ENCODE results near the gene CPEB3.

The CPEB3 gene

DNA sequence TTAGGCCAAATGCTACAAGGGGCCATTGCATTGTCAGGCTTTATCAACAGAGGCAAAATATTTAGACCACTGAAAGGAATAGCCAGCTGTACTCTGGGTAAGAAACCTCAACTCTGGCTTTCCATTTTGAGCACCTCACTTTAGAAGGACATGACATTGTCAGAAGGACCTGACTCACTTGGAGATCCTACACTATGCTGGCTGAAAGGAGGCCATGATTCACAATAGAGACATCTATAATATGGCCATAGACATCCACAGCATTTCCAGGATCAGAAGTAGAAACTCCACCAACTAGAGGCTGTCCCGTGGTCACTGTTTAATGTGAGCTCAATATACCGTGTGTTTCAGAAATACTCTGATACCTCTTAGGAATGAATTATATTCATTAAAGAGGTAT lies 226.4 kb downstream of the CPEB3 start:
- DNase-seq (ENCODE audit: low read depth in 1 of 2, low spot score in 1 of 2), result no peak
- no peaks in the 10 kb centered on the region for H3K27me3 ChIP-seq (ENCODE audit: insufficient read depth, poor library complexity, severe bottlenecking)
- TF ChIP-seq, protein P1, sequence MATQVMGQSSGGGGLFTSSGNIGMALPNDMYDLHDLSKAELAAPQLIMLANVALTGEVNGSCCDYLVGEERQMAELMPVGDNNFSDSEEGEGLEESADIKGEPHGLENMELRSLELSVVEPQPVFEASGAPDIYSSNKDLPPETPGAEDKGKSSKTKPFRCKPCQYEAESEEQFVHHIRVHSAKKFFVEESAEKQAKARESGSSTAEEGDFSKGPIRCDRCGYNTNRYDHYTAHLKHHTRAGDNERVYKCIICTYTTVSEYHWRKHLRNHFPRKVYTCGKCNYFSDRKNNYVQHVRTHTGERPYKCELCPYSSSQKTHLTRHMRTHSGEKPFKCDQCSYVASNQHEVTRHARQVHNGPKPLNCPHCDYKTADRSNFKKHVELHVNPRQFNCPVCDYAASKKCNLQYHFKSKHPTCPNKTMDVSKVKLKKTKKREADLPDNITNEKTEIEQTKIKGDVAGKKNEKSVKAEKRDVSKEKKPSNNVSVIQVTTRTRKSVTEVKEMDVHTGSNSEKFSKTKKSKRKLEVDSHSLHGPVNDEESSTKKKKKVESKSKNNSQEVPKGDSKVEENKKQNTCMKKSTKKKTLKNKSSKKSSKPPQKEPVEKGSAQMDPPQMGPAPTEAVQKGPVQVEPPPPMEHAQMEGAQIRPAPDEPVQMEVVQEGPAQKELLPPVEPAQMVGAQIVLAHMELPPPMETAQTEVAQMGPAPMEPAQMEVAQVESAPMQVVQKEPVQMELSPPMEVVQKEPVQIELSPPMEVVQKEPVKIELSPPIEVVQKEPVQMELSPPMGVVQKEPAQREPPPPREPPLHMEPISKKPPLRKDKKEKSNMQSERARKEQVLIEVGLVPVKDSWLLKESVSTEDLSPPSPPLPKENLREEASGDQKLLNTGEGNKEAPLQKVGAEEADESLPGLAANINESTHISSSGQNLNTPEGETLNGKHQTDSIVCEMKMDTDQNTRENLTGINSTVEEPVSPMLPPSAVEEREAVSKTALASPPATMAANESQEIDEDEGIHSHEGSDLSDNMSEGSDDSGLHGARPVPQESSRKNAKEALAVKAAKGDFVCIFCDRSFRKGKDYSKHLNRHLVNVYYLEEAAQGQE (IDR thresholded peaks at IDR 0.05; ENCODE audit: insufficient replicate concordance, low read depth), result no peak
- TF ChIP-seq, protein P2, sequence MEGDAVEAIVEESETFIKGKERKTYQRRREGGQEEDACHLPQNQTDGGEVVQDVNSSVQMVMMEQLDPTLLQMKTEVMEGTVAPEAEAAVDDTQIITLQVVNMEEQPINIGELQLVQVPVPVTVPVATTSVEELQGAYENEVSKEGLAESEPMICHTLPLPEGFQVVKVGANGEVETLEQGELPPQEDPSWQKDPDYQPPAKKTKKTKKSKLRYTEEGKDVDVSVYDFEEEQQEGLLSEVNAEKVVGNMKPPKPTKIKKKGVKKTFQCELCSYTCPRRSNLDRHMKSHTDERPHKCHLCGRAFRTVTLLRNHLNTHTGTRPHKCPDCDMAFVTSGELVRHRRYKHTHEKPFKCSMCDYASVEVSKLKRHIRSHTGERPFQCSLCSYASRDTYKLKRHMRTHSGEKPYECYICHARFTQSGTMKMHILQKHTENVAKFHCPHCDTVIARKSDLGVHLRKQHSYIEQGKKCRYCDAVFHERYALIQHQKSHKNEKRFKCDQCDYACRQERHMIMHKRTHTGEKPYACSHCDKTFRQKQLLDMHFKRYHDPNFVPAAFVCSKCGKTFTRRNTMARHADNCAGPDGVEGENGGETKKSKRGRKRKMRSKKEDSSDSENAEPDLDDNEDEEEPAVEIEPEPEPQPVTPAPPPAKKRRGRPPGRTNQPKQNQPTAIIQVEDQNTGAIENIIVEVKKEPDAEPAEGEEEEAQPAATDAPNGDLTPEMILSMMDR (IDR thresholded peaks at IDR 0.05; ENCODE audit: insufficient read depth, low read length), result no peak
- no peak for TF ChIP-seq GABPA (IDR thresholded peaks at IDR 0.05; ENCODE audit: low read depth)
- no peak overlapping the region for H3K27ac ChIP-seq (replicated peaks)
- H3K4me3 ChIP-seq (replicated peaks; ENCODE audit: insufficient read depth, low read length), result no peak overlapping the region

DNA sequence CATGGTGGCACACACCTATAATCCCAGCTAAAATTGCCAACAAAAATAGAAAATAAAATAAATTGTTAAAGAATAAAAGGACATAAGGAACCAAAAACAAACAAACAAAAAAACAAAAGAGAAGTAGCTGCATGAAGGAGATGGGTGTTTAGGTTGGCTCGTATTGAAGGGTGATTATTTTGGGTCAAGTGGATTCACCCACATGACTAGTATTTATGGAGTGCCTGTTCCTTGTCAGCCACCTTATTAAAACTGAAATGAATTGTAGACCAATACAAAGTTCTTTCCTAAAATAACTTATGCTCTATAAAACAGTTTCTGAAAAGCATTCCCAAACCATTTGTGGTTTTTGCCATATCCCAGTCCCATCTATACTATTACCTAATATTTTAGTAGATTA lies 228.6 kb downstream of the CPEB3 start:
- no peaks in the 10 kb centered on the region for H3K27me3 ChIP-seq (ENCODE audit: insufficient read depth, poor library complexity, severe bottlenecking)
- no peak overlapping the region for H3K27ac ChIP-seq (replicated peaks)
- H3K4me3 ChIP-seq (replicated peaks; ENCODE audit: insufficient read depth, low read length), result no peak overlapping the region
- TF ChIP-seq SPI1 (IDR thresholded peaks at IDR 0.05; ENCODE audit: borderline replicate concordance, low read depth) (no peak), POLR2AphosphoS5 (IDR thresholded peaks at IDR 0.05; ENCODE audit: low read depth) (no peak), GABPA (IDR thresholded peaks at IDR 0.05; ENCODE audit: low read depth) (no peak)
- TF ChIP-seq, protein P1 (IDR thresholded peaks at IDR 0.05; ENCODE audit: insufficient replicate concordance, low read depth), result no peak
- TF ChIP-seq, protein P2 (IDR thresholded peaks at IDR 0.05; ENCODE audit: insufficient read depth, low read length), result no peak
- no peak for DNase-seq (ENCODE audit: low read depth in 1 of 2, low spot score in 1 of 2)

DNA sequence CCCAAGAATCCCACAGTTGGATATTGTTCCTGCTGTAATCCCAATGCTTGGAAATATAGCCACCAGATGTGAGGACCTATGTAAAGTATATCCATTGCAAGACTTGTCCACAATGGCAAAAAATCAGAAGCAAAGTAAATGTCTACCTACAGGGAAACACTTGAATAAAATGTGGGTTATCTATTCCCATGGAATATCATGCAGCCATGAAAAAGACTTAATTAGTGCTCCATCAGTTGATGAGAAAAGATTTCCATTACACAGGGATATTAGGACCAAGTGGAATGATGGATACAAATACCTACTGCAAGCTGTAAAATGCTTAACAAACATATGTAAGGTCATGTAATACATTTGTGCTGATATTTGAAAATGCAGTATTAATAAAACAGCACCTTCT lies 236.1 kb downstream of the CPEB3 start:
- H3K27me3 ChIP-seq (ENCODE audit: insufficient read depth, poor library complexity, severe bottlenecking), result no peaks in the 10 kb centered on the region
- DNase-seq (ENCODE audit: low read depth in 1 of 2, low spot score in 1 of 2), result no peak
- no peak for TF ChIP-seq POLR2AphosphoS5 (IDR thresholded peaks at IDR 0.05; ENCODE audit: low read depth)
- TF ChIP-seq, protein P2 (IDR thresholded peaks at IDR 0.05; ENCODE audit: insufficient read depth, low read length), result no peak
- TF ChIP-seq, protein P1 (IDR thresholded peaks at IDR 0.05; ENCODE audit: insufficient replicate concordance, low read depth), result no peak
- no peak for TF ChIP-seq SPI1 (IDR thresholded peaks at IDR 0.05; ENCODE audit: borderline replicate concordance, low read depth)
- TF ChIP-seq GABPA (IDR thresholded peaks at IDR 0.05; ENCODE audit: low read depth), result no peak
- H3K4me3 ChIP-seq (replicated peaks; ENCODE audit: insufficient read depth, low read length), result no peak overlapping the region
- H3K27ac ChIP-seq (replicated peaks), result no peak overlapping the region
